HG02970 (cell line): Measurements from ENCODE around the gene KBTBD3.

Experiments
- ATAC-seq: cut with Tn5 transposase; IDR thresholded peaks from one replicate; pipeline ENCODE4 v1.9.1; 2021; ENCODE audit warnings: mild to moderate bottlenecking, moderate library complexity, moderate number of reproducible peaks; ENCODE audit not compliant: unreplicated experiment, low FRiP score

KBTBD3 gene

DNA sequence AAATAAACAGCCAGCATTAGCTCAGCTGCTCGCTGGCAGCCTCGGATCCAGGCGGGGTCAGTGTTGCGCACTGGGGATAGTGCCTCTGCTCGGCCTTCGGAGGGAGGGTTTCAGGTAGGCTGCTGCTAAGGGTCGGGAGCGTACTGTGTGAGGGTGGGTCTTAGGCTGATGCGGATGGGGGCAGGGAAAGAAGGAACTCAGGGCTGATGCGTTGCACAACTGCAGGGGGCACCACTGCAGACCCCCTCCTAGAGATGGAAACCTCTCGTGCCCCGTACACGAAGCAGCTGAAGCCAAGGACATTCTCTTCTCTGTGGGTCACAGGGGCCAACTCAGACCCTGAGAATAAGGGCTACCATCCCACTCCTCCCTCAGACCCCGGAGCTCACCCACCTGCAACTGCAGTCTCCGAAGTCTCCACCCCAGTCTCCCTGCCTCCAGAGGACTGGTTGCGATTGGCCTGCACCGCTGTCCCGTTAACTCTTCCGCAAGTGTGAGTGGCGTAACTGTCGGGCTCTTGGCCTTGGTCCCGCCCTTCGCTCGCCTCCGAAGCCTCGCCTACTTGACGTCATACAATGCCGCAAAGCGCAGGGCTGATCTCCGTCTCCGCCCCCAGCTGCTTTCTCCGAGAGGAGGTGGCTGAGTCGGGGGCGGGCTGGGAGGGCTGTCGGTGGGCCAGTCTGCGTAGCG lies at the start of gene KBTBD3:
KBTBD3 (minus strand) TSS at position 429 of the 690 bp plus-strand sequence. CDS start 18,250 bp downstream, outside the sequence.
- ATAC-seq = peak; percentile 98

- ATAC-seq = no peak
Observed at GRCh38 chr11:106121570-106122320, 44.6 kb upstream of the KBTBD3 start.

DNA sequence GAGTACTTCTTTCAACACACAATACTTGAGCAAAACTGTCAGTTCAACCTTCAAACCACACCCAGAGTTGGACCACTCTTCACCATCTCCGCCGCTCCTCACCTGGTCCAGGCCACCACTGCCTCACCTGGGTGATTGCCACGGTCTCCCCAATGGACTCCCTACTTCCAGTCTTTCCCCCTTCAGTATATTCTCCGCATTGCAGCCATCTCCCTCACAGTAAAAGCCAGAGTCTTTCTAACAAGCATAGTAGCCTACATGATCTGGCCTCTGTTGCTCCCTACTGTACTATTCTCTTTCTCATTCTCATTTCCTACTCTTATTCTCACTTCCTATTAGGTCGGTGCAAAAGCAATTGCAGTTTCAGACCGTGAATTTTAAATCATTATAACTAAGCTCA lies 28.8 kb upstream of the KBTBD3 start:
- no peak for ATAC-seq

- no peak for ATAC-seq
Observed at GRCh38 chr11:106101819-106102218, 24.7 kb upstream of the KBTBD3 start.

DNA sequence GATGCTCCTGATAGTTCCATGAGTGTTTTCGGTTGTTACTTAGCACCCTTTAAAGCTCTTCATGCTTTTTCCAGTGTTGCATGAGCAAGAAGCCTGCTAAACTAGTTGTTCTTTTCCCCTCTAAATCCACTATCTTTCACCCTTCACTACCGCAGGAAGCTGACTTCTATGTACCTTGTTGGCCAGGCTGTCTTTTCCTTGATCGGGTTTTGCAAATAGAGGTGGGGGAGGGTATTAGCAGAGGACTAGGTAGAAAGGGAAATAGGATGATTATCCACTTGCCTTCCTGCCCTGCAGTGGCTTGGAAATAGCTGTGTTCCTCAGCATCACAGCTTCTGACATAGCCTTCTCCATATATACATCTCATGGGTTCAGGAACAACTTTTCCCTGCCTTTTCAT lies 24.2 kb upstream of the KBTBD3 start:
- ATAC-seq = no peak

- no peak for ATAC-seq
Observed at GRCh38 chr11:106098893-106099553, 21.9 kb upstream of the KBTBD3 start.

- no peak for ATAC-seq
Observed at GRCh38 chr11:106092446-106092845, 15.3 kb upstream of the KBTBD3 start.

DNA sequence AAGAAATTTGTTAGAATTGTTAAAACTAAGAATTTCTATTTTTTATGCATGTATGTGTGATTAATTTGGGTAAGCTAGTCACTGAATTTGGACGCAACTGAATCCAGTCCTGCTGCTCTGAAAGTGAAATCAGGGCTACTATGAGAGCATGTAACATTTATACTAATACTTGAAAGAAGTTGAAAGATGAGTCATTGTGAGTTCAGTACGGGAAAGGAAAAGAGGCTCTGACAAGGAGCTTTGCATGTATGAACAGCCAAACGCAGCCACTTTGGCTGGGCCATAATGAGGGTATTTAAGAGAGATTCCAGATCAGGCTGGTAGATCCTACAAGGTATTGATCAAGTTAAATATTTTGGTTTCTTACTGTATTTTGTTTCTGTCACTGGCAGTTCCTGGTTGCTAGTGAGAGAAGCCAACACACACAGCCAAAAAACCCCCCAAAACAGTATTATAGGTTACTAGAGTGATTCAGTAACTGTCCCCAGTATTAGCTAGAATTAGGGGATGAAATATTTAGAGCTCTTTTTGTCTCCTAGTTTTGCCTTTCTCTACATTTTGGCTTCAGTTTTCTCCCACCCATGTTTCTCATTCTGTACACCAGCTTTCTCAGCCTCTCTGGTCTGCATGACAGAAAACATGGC lies 14.5 kb upstream of the KBTBD3 start:
- ATAC-seq = peak; percentile 98

DNA sequence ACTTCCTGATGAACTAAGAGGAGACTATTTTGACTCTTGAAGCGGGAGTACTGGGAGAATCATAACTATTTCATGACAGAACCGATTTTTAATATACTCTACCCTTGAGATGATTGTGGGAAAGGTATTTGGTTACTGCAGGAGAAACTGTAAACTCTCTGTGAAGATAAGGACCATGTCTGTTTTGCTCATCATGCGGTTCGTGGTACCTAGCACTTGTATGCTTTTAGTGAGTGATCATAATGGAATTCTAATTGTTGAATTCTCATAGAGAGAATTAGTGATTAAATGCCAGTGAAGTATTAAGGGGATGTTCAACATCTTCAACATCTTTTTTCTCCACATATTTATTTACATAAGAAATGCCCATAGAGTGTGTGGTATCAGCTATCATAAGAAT lies 11.7 kb upstream of the KBTBD3 start:
- no peak for ATAC-seq

DNA sequence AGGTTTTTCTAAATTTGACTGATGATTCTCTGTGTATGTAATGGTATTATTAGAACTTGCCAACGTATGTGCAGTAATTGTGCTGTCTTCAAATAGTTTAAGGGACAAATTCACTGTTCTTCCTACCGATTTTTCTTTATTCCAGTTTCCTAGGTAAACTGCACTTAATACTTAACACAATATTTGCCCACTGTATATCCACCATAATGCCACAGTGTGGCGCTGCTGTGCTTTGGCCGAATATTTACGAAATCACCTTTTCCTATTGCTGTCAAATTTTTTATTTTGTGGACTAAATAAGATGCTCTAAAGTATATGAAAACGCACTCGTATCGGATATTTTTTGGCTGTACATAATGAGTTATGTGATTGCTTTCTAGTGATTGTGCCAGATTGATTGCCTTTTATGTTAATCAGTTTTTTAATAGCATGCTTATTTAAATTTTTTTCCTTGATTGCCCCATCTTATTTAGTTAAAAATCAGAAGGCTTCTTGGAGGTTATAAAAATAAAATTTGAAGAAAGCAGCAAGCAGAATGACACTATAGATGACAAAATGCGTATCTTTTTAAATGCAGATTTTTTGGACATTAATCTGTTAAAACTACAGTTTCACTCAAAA lies 10.8 kb upstream of the KBTBD3 start:
- no peak for ATAC-seq

DNA sequence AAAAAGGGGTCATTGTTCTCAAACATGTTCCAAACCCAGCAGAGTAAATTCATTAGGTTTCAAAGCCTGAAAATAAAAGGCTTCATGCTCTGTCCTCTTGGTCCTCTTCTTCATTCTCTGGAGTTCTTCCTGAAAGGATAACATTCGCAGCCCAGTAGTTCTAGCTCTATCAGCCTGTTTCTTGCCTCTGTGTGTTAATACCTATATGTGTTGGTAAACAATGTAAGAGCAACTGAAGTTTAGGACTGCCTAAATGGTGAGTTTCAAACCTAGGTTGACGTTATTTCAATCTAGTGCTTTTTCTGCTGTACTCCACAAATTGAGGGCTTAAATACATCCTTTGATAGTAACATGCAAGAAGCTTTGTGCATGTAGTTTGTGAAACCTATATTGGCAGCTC lies 9.7 kb upstream of the KBTBD3 start:
- ATAC-seq = no peak

DNA sequence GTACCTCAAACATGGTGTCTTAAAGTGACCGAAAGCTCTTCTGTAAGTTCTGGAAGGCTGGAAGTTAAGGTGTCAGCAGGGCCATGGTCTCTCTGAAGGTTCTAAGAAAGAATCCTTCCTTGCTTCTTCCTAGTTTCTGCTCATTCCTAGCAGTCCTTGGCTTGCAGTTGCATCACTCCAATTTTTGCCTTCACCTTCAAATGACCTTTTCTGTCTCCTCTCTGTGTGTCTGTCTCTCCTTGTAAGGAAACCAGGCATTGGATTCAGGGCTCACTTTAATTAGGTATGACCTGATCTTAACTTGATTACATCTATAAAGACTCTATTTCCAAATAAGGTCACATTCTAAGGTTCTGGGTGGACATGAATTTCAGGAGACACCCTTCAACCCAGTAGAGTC lies 9.0 kb upstream of the KBTBD3 start:
- no peak for ATAC-seq

- no peak for ATAC-seq
Observed at GRCh38 chr11:106082096-106082495, 4.9 kb upstream of the KBTBD3 start.

- ATAC-seq = peak; percentile 25
Observed at GRCh38 chr11:106077609-106078455, 685 bp upstream of the KBTBD3 start, which contains the start of gene AASDHPPT. TSS of gene AASDHPPT (plus strand) at chr11:106077662. CDS start at chr11:106077711, 49 bp downstream.

DNA sequence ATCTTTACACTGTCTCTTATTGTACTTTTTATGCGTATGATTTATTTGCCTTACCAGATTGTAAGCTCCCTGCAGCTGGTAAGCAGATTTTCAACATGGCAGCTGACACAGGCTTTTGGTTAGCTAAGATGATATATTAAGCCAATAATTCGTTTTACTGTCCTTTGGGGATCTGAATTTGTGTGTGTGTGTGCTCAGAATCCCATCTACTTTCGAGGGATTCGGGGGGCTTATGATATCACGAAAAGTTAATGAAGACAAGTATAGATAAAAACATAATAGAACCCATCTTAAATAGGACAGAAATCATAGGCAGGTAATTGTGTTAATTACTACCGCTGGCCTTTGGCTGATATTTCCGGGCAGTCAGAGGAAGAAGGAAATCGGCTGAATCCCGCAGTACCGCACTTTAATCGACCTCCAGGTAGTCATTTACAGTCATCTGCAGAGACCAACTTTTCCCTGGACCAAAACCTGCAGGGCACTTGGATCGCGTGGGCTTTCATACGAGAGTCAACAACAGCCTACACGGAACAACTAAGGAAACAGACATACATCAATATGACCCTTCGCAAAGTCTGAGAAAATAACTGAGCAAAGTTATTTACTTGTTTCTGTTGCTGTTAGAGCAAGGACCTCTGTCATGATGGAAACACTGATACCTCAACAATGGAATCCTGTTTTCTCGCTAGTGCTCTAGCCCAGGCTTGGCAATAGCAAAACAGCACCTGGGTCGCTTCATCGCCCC lies 802 bp downstream of the KBTBD3 start:
- no peak for ATAC-seq

DNA sequence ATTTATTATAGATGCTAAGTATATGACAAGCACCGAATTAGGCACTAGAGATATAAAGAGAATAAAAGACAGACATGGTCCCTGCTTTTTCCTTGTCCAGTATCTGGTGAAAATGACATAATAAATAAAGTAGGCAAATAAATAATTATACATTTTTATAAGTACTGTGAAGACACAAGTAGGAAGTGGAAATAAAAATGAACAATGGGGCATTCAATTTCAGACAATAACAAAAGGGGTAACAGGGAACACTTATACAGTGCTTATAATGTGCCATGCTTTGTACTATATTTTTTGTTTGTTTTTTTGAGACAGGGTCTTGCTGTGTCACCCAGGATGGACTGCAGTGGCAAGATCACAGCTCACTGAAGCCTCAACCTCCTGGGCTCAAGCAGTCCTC lies 4.3 kb downstream of the KBTBD3 start:
- no peak for ATAC-seq

DNA sequence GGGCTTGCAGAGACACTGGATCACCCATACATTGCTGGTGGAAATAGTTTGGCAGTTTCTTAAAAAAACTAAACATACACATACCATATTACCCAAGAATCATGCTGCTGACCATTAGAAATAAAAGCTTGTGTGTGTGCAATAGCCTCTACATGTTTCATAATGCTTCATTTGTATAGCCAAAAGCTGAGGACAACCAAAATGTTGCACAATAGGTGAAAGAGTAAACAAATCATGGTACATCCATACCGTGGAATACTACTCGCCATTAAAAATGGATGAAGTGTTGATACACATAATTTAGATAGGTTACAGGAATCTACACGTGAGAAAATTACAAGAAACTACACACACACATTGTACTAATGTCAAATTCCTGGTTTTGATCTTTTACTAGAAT lies 6.5 kb downstream of the KBTBD3 start:
- ATAC-seq = no peak

DNA sequence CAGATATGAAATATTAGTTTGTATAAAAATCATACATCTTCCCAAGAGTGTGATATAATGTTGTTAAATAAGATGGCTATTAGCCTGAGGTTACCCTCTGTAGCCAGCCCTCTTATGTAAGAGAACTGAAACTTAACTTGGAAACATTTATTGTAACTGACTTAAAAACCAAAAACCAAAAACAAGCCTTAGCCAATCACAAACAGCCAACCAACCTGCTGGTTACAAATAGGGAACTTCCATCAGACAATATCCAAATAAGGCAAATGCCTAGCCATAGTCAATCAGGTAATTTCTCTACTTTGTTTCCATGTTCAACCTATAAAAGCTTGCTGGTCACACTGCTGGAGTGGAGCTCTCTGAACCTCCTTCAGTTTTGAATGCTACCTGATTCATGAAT lies 14.1 kb downstream of the KBTBD3 start:
- ATAC-seq = peak; percentile 63
